HG03060 (cell line): Measurements from ENCODE around the gene MEX3D.

Experiments
- ATAC-seq: cut with Tn5 transposase; IDR thresholded peaks from one replicate; pipeline ENCODE4 v1.9.1; 2021; ENCODE audit warnings: low read depth, moderate number of reproducible peaks; ENCODE audit not compliant: unreplicated experiment

Gene MEX3D

GRCh38 chr19:1568320-1569019 lies at the start of gene MEX3D:
TSS of gene MEX3D (minus strand) at chr19:1568325. CDS start at chr19:1568058, 267 bp downstream.
- ATAC-seq: no peak

GRCh38 chr19:1616875-1617274 lies 48.8 kb upstream of the MEX3D start:
- no peak for ATAC-seq

- no peak for ATAC-seq
Observed at GRCh38 chr19:1616396-1616795, 48.3 kb upstream of the MEX3D start.

DNA sequence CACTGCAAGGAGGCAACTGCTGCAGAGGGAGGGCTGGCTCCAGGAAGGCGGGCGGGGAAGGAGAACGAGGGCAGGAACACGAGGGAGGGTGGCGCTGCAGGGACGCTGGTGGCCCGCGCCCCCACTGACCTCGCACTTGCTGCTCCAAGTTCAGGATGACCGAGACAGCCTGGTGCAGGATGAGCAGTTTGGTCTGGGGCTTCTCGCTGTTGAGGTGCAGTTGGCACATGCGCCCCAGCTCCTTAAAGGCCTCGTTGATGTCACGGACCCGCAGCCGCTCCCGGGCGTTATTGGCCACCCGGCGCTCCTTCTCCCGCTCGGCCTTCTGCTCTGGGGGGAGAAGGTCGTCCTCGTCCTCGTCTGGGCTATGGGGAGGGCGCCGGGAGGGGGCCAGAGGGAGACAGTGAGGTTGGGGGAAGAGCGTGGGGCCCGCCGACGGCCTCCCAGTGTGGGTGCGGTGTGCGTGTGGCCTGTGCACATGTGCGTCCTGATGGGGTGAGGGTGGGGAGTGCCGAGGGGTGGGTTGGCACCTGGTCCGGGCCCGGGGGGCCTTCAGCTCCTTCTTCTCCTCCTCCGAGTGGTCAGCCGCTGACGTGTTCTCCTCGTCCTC lies 47.1 kb upstream of the MEX3D start:
- ATAC-seq: no peak

DNA sequence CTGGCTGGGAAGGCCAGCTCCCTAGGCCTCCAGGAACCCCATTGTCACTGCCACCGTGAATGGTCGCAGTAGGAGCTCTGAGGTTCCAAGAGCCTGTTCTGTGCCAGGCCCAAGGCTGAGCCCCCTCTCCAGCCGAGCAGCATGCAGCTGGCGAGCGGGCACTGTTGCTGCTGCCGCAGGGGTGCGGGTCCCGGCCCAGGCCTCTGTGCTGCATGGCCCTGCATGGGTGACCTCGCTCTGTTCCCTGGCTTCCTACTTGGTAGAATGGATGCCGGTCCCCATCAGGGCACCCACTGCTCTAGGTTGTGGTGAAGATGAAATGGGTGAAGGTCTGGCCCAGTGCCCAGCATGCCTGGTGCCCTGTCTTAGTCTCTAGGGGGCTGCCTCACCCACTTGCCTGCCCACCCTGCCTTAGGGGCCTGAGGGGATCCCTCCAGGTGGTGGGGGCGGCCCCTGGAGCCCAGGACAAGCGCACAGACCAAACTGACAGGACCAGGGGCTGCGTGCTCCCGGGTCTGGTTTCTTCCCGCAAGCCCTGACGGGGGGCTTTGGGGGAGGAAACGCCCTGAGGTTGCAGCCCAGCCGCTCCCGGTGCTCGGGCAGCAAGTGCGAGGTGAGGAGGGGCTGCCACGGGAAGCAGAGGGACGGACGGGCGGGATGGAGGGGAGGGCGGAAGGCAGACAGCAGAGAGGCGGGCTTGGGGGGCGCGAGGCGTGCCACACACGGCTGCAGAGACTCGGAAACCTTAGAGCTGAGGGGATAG lies 45.9 kb upstream of the MEX3D start:
- no peak for ATAC-seq

DNA sequence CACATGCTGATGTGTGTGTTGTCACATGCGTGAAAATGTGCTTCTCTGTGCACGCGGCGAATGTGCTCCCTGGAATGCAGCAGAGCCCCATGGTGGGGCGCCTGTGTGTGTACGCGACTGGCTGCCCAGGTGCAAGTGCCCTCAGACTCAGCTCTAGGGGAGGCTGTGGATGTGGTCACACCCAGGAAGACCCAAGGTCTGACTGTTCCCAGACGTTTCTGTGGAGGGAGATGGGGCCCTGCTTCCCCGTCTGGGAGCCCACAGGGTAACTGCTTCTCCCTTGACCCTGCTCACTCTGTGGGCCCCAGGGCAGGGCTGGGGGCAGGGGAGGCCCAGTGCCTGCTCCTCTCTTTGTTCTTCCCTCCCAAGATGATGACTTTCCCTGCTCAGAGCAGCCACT lies 45.0 kb upstream of the MEX3D start:
- no peak for ATAC-seq

DNA sequence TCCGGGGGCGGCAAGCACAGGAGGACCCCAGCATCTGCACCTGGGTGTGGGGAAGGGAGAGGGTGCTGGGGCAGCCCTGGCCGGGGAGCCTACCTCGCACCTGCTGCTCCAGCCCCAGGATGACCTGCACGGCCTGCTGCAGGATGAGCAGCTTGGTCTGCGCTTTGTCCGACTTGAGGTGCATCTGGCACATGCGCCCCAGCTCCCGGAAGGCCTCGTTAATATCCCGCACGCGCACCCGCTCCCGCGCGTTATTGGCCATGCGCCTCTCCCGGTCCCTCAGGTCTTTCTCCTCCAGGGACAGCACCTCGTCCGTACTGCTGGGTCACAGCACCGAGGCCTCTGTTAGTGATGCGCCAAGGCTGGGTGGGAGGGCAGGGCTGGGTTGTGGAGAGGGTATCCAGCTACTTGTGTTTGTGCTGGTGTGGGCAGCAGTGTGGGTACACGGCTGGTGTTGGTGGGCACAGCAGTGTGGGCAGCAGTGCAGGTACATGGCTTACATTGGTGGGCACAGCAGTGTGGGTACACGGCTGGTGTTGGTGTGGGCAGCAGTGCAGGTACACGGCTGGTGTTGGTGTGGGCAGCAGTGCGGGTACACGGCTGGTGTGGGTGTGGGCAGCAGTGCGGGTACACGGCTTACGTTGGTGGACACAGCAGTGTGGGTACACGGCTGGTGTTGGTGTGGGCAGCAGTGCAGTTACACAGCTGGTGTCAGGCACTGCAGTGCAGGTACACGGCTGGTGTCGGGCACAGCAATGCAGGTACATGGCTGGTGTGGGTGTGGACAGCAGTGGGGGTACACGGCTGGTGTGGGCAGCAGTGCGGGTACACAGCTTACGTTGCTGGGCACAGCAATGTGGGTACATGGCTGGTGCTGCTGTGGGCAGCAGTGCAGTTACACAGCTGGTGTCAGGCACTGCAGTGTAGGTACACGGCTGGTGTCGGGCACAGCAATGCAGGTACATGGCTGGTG lies 44.3 kb upstream of the MEX3D start:
- ATAC-seq: no peak

DNA sequence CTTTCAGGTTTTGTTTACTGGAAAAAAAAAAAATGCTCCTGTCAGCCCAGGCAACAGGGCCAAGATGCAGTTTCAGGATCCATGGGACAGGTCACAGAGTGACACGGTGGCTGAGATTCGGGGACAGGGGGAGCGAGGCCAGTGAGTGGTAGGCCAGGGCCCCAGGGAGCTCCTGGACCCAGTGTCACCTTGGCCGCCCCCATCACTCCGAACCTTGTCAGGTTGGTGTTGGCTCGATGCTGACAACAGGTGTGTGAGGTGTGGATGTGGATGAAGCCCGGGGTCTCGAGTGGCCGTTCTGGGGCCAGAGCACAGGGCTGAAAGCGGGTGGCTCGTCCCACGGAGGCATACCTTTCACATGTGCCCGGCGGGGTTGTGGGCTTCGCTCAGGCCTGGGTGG lies 43.2 kb upstream of the MEX3D start:
- no peak for ATAC-seq

DNA sequence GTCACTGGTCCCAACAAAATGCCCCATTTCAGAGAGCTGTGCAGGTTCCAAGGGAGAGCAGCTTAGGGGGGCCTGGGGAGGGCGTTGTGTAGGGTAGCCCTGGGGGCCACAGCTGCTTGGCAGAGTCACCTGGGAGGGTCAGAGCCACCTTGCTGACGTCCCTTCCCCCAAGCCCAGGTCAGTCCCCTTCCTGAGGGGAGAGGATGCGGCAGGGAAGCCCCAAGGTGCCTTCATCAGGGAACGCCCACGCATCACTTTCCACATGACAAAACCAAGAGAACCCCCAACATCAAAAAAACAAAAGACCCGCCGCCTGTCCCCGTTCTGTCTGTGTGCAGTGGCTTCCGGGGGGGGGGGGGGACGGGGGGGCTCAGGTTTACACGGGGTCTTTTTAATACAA lies 42.5 kb upstream of the MEX3D start:
- ATAC-seq: no peak

- ATAC-seq: no peak
Observed at GRCh38 chr19:1609680-1610474, 41.8 kb upstream of the MEX3D start.

DNA sequence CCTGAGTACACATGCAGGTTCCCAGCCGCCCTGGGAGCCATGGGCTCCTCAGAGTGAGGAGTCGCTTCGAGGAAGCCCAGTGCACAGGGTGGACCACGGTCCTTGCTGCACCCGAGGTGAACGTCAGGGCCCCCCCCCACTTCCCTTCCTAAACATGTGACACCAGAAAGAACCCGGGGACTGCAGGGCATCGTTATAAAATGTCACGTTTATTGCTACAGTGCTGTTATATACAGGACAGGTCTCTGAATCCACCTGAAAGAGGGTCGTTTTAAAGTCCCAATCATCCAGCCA lies 40.9 kb upstream of the MEX3D start:
- no peak for ATAC-seq

DNA sequence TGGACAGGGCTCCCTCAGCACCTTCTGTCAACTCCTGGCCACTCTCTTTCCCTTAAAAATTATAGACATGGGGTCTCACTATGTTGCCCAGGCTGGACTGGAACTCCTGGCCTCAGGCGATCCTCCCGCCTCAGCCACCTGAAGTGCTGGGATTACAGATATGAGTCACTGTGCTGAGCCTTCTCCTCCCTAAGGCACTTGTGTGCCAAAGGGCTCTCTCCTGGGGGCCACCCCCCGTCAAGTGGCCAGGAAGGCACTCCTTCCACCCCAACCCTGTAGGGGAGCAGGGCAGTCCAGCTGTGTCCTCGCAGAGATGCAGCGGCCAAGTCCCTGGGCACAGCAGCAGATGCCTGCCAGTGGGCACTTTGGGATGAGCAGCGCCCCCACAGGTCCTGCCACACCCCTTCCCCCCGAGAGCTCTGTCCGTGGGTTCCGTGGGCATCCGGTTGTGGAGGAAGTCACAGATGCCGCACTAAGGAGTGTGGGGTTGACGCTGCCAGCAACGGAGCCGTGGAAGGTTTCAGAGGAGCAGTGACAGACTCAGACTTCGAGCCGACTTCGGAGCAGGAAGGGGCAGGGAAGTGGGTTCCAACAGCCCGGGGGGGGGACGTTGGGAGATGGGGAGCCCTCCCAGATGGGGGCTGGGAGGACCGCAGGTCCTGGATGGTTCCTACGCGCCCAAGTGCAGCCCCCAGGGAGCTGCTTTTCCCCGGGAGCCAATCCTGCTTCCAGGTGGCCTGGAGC lies 40.4 kb upstream of the MEX3D start:
- ATAC-seq: no peak

DNA sequence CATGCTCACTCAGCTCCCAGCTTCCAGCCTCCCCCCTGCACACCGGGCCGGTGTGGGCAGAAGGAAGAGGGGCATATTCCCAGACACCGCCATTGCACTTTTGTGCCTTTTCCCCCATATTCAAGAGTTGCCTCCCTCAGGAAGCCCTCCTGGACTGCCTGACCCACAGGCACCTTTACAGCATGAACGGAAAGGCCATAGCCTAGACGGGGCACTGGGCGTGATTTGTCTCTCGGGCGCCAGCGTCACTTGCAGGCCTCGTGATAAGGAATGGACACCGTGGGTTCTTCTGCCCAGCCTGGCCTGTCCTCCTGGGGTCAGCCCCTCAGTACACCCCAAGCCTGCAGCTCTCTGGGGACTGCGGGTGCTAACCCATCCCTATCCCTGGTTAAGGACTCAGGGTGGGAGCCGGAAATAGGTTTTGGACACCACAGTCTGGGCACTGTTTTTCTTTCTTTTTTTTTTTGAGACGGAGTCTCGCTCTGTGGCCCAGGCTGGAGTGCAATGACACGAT lies 38.1 kb upstream of the MEX3D start:
- no peak for ATAC-seq

DNA sequence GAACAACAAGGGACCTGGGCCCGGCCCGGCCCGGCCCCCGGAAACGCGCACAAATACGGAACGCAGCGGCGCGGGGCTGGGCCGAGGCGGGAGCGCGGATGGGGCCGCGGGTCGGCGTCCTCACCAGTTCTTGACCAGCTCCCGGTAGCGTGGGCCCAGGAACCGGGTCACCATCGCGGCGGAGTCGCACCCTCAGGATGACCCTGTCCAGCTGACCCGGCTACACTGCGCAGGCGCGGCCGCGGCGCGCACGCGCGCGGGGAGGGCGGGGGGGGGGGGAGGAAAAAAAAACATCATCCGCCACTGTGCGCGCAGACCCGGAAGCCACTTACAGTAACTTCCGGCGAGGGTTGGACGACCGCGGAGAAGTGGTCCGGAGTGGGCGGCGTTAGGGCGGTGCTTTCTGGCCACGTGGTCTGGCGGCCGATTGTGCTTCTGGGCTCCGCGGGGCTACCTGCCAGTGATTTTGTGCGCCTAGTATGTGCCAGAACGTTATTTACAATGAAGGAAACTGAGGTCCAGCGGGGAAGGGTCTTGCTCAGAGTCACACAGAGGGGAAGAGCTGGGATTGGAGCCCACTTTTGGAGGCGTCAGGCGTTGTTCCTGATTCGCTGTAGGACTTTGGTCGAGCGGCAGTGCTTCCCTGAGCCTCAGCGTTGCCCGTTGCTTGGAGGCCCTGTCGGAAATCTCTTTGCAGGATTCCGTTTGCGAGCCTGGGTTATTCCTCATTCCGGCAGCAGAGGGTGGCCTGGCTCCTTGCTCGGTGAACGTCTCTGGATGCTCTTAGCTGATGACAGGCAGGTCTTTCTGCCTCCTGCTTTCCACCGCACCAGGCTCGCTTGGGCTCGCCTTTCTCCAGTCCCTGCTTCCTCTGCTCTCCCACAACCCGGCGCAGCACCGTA lies 37.4 kb upstream of the MEX3D start, which contains the start of gene UQCR11:
UQCR11 (minus strand) TSS at position 227 of the 902 bp plus-strand sequence; CDS start at position 174, 53 bp downstream.
- ATAC-seq: peak; percentile 65

- no peak for ATAC-seq
Observed at GRCh38 chr19:1602091-1602707, 34.1 kb upstream of the MEX3D start.

DNA sequence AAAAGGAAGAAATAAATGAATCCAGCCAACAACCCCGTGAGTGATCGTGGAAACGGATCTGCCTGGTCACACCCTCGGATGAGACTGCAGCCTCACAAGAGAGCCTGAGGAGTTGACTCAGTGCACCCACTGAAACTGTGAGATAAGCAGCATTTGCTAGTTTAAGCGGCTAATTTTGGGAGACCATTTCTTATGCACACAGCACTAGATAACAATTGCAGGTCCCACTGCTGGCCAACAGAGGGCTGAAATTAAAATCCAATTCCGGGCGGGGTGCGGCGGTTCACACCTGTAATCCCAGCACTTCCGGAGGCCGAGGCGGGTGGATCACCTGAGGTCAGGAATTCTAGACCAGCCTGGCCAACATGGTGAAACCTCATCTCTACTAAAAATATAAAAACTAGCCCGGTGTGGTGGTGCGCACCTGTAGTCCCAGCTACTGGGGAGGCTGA lies 33.5 kb upstream of the MEX3D start:
- ATAC-seq: no peak

- ATAC-seq: no peak
Observed at GRCh38 chr19:1599460-1599846, 31.3 kb upstream of the MEX3D start.
